Chondrocyte (in vitro differentiated cells): ENCODE results near the gene PIEZO2. TPM values are rescaled to one million over a fixed set of nuclear protein-coding genes. Genes with fewer than 3 reads are reported as not detected.

Source experiments
- DNase-seq: peaks from one replicate; pipeline ENCODE4 v3.0.0; 2021; ENCODE audit warnings: mixed read lengths, low spot score
- H3K27ac Mint-ChIP-seq: one replicate; pipeline ENCODE4 v1.8.0; 2021; ENCODE audit warnings: mild to moderate bottlenecking, moderate library complexity, mixed read lengths; ENCODE audit not compliant: unreplicated experiment
- H3K27me3 Mint-ChIP-seq: 2 replicates; pipeline ENCODE4 v1.8.0; 2021; ENCODE audit warnings: low read depth, mixed read lengths
- H3K36me3 Mint-ChIP-seq: 2 replicates; pipeline ENCODE4 v1.8.0; 2021; ENCODE audit warnings: low read depth, mixed read lengths
- H3K4me1 Mint-ChIP-seq: 2 replicates; pipeline ENCODE4 v1.8.0; 2021; ENCODE audit warnings: low read depth, mild to moderate bottlenecking, mixed read lengths
- H3K4me3 Mint-ChIP-seq: one replicate; pipeline ENCODE4 v1.8.0; 2021; ENCODE audit warnings: mild to moderate bottlenecking, moderate library complexity, mixed read lengths; ENCODE audit not compliant: unreplicated experiment
- H3K9me3 Mint-ChIP-seq: 2 replicates; pipeline ENCODE4 v1.8.0; 2021; ENCODE audit warnings: low read depth, mixed read lengths
- total RNA-seq: library from RNA; stranded (reverse); gene quantifications from 3 replicates; pipeline ENCODE4 v1.2.1, GENCODE V29; 2021
- TF ChIP-seq, protein P1 (sequence below): fragments of 200-600 bp; sonication (generic); IDR thresholded peaks from 2 replicates; pipeline ENCODE4 v1.5.0; 2021; ENCODE audit warnings: antibody characterized with exemption, mild to moderate bottlenecking, moderate library complexity

The PIEZO2 gene
- total RNA-seq, 1 donor from 2014 or later, result 142 TPM

DNA sequence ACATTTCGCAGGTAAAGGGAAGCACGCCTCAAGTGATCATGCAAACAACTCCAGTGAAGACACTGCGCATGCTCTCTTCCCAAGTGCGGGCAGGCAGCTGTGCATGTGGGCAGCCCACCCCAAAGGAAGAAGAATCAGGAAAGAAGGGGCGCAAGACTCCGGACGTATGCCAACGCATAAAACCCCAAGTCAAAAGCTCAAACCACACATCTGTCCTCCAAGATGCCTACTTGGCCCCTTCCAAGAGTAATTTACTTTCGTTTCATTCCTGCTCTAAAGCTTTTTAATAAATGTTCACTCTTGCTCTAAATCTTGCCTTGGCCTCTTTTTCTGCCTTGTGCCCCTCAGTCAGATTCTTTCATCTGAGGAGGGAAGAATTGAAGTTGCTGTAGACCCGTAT is 254.9 kb downstream of the PIEZO2 start:
- Mint-ChIP-seq H3K9me3 (no peaks in the 10 kb centered on the region), H3K27me3 (no peaks in the 10 kb centered on the region), H3K36me3 (peaks cover 5% of the 10 kb centered on the region), H3K4me1 (peaks cover 42% of the 10 kb centered on the region), H3K4me3 (no peak overlapping the region), H3K27ac (peak overlapping the region; percentile 15)
- no peak for DNase-seq
- TF ChIP-seq, protein P1, sequence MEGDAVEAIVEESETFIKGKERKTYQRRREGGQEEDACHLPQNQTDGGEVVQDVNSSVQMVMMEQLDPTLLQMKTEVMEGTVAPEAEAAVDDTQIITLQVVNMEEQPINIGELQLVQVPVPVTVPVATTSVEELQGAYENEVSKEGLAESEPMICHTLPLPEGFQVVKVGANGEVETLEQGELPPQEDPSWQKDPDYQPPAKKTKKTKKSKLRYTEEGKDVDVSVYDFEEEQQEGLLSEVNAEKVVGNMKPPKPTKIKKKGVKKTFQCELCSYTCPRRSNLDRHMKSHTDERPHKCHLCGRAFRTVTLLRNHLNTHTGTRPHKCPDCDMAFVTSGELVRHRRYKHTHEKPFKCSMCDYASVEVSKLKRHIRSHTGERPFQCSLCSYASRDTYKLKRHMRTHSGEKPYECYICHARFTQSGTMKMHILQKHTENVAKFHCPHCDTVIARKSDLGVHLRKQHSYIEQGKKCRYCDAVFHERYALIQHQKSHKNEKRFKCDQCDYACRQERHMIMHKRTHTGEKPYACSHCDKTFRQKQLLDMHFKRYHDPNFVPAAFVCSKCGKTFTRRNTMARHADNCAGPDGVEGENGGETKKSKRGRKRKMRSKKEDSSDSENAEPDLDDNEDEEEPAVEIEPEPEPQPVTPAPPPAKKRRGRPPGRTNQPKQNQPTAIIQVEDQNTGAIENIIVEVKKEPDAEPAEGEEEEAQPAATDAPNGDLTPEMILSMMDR, result no peak

DNA sequence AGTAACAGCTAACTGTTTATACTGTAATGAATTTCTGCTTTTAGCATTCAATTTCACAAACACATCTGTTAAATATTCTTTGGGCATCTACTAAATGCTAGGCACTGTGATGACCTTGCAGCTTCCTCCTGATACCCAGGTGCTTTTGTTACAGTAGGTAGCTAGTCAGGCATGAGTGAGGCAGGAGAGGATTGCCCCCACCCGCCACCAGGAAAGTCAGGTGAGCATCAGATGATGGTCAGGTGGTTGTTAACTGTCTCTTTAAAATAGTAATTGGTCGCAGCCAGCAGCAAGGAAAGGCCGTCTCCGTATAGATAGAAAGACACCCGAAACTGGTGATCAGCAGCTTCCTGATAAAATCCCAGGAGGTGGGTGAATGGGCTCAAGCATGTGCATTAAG is 255.6 kb downstream of the PIEZO2 start:
- no peaks in the 10 kb centered on the region for H3K9me3 Mint-ChIP-seq
- H3K36me3 Mint-ChIP-seq, result peaks cover 6% of the 10 kb centered on the region
- no peak overlapping the region for H3K27ac Mint-ChIP-seq
- H3K4me3 Mint-ChIP-seq, result no peak overlapping the region
- H3K27me3 Mint-ChIP-seq, result no peaks in the 10 kb centered on the region
- H3K4me1 Mint-ChIP-seq, result peaks cover 35% of the 10 kb centered on the region
- TF ChIP-seq, protein P1, result no peak
- DNase-seq, result no peak

DNA sequence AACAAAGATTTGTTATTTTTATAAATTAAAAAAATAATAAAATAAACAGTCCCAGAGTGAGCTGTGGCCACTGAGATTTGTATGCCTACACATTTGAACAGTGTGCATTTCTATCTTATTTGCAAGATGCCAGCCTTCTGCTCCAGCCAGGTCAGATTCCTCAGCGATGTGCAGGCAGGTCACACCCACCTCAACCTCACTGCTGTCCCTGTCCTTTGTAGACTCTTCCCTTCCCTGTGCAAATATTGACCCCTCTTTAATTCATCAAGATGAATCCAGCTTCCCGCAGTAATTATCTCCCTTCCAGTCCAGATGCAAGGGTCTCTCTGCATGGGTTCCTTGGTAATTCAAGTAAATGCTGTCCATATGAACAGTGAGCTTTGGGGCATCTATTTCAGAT is 256.2 kb downstream of the PIEZO2 start:
- H3K27ac Mint-ChIP-seq, result no peak overlapping the region
- no peak for DNase-seq
- no peaks in the 10 kb centered on the region for H3K9me3 Mint-ChIP-seq
- H3K36me3 Mint-ChIP-seq, result peaks cover 6% of the 10 kb centered on the region
- H3K27me3 Mint-ChIP-seq, result no peaks in the 10 kb centered on the region
- H3K4me1 Mint-ChIP-seq, result peaks cover 29% of the 10 kb centered on the region
- H3K4me3 Mint-ChIP-seq, result no peak overlapping the region
- TF ChIP-seq, protein P1, result no peak

DNA sequence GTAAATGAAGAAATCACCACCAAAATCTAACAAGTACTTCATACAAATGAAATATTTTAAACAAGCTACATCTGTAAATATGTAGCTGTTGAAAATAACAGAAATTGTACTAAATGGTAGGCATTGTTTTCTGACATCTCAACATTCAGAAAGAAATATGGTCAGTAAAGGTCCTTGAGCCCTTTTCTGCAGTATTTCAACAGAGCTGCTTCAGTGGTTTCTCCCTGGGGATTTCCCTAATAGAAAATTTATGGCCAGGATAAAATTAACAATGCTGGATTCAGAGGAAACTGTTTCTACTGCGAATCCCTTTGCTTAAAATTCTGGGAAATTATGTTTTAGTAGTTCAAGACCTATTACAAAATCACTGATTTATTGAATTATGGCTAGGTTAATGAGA is 256.6 kb downstream of the PIEZO2 start:
- peaks cover 6% of the 10 kb centered on the region for H3K36me3 Mint-ChIP-seq
- no peak overlapping the region for H3K27ac Mint-ChIP-seq
- H3K9me3 Mint-ChIP-seq, result no peaks in the 10 kb centered on the region
- H3K4me3 Mint-ChIP-seq, result no peak overlapping the region
- H3K4me1 Mint-ChIP-seq, result peaks cover 27% of the 10 kb centered on the region
- DNase-seq, result no peak
- TF ChIP-seq, protein P1, result no peak
- H3K27me3 Mint-ChIP-seq, result no peaks in the 10 kb centered on the region

DNA sequence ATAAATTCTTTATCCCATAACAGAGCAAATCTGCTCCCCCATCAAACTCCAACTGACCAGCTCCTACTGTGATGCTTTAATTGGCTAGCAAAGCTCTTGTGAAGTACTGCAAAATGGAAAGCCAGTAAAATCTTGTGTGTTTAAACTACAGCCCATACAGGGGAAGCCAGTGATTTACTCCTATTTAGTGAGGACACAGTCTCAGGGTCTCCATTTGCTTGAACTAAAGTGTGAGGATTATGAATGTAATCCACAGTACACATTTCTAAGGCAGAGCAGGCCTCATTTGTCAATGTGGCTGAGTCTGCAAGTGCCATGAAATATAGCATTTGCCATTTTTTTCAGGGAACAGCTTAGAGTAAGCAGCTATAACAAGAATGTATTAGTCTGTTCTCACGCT is 259.3 kb downstream of the PIEZO2 start:
- Mint-ChIP-seq H3K27me3 (no peaks in the 10 kb centered on the region), H3K27ac (no peak overlapping the region), H3K4me1 (peaks cover 15% of the 10 kb centered on the region), H3K9me3 (no peaks in the 10 kb centered on the region), H3K36me3 (peaks cover 5% of the 10 kb centered on the region), H3K4me3 (no peak overlapping the region)
- TF ChIP-seq, protein P1, result no peak
- DNase-seq, result no peak
